GM19395 (cell line): ENCODE results near the gene MCOLN2.
"Not testable (repeated sequence)": the region's sequence is repeated elsewhere in the genome, so short reads cannot be mapped to it uniquely, and the experiment has no call there.

Experiments used
- ATAC-seq: cut with Tn5 transposase; IDR thresholded peaks from one replicate; pipeline ENCODE4 v1.9.1; 2021; ENCODE audit warnings: mild to moderate bottlenecking, moderate library complexity; ENCODE audit not compliant: unreplicated experiment

MCOLN2 gene

DNA sequence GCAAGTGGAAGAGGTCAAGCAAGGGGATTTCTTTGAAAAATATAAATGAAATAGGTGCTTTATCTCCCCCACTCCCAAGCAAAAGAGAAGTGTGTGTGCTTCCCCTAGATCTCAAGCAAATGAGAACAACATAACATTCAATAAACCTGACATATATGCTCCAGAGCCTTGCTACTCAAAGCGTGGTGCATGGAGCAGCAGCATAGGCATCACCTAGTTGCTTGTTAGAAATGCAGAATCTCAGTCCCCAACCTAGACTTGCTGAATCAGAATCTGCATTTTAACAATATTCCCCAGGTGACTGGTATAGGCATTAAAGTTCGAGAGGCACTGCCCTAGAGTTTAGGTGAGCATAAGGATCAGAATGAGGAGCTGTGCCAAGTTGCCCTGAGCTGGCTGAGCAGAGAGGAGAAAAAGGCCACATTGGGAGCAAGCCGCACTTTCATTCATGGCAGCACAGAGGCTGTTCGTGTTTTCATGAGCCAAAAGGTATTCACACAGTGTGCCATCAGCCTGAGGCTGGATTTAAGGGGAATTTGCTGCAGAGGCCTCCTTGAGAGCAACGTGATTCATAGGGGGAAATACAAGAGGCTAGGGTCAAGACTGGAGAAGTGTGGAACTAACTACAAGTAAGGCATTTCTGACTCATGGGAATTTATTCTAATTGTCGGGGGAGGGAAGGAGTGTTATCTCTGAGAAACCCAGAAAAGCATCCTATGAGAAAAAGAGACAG lies 89.7 kb downstream of the MCOLN2 start:
- no peak for ATAC-seq

DNA sequence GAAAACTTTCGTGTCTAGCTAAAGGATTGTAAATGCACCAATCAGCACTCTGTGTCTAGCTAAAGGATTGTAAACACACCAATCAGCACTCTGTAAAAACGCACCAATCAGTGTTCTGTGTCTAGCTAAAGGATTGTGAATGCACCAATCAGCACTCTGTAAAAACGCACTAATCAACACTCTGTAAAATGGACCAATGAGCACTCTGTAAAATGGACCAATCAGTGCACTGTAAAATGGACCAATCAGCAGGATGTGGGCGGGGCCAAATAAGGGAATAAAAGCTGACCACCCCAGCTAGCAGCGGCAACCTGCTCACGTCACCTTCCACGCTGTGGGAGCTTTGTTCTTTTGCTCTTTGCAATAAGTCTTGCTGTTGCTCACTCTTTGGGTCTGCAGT lies 94.2 kb downstream of the MCOLN2 start:
- ATAC-seq = not testable (repeated sequence)

DNA sequence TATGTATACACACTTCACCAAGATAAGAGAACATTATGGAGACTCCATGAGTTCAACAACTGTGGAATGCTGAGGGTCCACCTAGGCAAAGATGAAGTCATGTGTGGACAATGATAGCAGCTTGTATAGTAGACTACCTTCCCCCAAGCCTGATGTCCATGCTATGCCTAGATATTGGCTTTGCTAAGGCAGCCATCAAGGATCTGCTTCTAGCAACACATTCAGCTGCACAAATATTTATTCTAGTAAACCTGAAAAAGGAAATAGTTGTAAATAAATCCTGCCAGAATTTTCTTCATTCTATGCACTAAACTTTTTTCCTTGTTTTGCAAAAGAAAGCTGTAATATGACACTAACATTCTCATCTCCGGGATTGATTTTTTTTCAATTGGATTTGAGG lies 96.9 kb downstream of the MCOLN2 start:
- ATAC-seq = no peak

DNA sequence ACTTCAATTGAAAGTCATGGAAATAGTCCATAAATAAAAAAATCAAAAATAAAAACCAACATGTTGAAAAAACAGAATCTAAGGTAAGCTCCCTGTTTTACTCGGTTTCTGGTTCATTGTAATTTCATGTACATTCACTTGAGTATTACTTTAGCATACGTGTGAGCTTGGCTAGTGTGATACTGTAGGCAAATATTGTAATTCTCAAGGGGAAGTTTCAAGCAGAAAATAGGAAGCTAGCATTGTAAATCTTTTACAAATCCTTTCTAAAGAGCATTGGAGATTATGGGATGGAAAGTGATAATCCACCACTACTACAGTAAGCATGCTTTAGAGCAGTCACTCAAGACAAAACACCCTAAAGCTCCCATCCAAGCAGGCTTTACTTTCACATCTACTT lies 100.6 kb downstream of the MCOLN2 start:
- no peak for ATAC-seq

DNA sequence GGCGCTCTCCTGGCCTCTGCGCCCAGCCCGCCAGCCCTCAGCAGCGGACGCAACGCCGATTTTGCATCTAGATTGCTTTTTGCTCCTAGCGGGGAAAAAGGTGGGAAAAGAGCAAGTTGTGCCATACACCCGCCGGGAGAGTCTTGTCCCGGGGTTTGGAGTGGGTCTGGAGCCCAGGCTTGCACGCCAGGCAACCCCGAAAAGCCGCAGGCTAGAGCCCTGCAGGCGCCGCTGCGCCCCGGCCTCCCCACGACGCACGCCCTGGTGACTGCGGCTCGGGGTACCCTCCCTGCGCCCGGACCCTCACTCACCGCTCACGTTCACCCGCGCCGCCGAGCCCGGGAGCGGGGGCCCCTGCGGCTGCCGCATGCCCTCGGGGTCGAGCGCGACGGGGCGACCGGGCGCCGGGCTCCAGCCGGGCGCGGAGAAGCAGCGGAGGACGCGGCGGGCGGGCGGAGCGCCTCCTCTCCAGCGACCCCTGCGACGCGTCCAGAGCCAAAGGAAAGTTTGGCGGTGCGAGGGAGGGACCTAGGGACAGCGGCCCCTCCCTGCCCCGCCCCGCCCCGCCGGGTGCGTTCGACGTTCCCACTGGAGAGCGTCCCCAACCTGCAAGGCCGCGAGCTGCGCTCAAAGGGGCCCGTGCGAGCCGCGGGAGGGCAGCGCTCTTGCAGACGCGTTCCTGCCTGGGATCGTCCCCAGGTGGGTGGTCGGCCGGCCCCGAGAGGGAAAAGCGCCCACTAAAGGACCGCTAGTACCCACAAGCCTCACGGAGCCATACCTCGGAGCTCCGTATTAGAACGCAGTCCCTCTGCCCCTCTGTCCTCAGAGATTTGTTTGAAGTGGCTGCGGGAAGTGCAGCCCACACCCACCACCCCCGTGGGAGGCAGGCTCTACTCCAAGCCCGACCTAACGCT lies 104.0 kb downstream of the MCOLN2 start, which contains the start of gene LPAR3:
LPAR3 (minus strand) TSS at position 502 of the 914 bp plus-strand sequence. CDS start 27,086 bp downstream, outside the sequence.
- no peak for ATAC-seq

DNA sequence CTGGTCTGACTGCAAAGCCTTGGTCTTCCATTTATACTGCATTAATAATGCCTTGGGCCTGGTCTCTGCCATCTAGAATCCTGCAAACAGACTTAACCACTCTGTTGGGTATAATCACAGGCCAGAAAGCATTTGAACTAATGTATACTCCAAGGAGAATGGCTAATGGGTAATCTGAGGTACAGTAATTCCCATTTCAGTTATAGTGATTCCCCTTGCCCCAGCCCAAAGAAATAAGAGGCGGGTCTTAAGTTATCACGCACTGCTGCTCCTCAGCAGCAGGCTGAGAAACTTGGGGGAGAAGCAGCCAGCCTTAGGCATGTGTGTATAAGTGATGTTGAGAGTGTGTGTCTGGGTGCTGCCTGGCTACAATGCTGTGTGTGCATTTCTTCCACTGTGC lies 106.3 kb downstream of the MCOLN2 start:
- no peak for ATAC-seq

DNA sequence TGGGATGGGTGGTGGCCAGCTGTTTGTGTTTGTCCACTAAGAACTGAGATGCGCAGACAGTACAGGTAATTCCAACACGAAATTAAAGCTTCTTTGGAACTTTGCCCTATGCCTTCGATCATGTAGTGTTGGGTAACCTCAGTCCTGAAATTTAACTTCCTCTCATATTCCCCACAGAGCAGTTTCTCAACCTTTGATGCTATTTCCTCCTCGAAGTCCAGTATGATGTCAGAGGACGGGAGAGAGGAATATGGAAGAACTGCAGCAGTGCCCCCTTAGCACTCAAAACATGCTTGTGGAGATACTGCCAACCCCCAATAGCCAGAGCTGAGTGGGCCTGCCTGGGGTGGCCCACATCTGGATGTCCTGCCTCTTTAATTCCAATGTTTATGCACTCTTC lies 107.5 kb downstream of the MCOLN2 start:
- no peak for ATAC-seq

DNA sequence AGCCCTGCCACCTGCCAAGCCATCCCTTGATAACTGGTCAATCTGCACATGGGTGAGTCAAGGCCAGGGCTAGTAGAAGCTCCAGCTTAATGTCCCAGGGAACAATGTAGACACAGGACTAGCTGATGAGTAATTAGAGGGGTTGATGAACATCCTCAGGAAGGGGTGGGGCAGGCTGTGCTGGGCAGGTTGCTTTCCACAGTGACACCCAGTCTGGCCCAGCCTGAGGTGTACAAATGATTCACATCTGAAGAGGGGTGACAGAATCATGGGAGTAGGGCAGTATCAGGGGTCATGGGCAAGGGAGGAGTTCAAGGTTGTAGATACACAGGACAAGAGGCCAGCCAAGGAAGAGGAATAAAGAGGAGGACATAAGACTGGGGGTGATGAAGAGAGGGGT lies 108.2 kb downstream of the MCOLN2 start:
- ATAC-seq = no peak

DNA sequence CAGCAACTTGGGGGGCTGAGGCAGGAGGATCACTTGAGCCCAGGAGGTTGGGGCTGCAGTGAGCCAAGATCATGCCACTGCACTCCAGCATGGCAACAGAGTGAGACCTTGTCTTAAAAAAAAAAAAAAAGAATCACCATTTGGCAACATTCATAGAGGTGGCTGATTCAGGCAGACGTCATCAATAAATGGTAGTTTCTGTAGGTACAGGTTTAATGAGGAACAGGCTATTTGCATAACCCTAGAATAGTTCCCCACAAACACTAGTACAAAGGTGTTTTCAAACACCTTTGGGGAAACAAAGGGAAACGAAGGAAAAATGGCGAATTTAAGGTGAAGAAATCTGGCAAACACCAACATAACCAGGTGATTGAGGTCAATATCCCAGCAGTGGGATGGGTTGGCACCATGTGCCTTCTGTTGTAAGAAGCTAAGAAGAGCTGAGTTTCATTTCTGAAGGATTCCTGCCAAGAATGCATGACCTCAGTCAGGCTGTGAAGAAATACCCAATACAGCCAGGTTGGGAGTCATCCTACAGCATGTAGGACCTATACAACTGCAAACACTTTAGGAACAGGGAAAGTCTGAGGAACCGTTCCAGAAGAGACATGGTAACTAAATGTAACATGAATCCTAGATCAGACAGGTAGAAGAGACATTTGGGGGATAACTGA lies 109.5 kb downstream of the MCOLN2 start:
- ATAC-seq = no peak

DNA sequence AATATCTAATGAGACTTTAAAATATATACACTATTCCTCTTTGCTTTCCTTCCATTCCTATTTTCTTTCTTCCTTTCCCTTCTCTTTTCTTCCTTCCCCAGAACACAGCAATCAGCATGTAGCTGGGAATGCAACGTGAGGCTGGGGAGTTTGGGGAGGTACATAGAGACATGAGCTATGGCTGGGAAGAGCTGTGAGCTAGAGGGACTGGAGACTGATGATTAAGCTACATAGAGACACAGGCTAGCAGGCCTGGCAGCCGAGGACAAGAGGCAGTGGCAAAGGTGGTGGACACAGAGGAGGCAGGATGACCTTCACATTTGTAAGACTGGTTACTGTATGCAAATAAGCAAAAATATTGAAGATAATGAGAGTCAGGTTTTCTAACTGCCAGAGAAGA lies 111.4 kb downstream of the MCOLN2 start:
- no peak for ATAC-seq

DNA sequence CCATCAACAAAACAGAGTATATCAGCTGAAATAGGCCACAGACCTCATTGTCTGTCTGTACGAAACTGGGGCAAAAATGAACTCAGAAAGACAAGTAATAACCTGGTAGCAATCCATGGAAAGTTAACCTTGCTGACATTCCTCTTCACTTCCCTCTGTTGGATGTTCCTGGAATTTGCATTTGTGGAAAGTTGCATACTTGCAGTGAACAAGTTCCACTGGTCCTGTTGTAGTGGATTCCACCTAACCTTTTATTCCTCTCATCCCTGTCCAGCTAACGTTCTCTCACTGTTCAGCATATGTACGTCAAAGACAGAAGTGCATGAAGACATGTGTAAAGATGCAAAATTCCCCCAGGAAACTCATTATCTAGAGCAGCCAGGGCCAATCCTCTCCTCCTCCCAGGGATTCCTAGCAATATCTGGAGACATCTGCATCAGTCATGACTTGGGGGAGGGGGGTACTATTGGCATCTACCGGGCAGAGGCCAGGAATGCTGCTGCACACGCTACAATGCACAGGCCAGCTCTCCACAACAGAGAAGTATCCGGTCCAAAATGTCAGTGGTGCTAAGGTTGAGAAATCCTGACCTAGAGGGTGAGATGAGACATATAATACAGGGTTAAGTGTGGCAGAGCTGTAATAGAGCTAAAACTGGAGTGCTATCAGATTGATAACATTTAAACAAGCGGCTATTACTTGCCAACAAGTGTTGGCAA lies 112.1 kb downstream of the MCOLN2 start:
- ATAC-seq = no peak

DNA sequence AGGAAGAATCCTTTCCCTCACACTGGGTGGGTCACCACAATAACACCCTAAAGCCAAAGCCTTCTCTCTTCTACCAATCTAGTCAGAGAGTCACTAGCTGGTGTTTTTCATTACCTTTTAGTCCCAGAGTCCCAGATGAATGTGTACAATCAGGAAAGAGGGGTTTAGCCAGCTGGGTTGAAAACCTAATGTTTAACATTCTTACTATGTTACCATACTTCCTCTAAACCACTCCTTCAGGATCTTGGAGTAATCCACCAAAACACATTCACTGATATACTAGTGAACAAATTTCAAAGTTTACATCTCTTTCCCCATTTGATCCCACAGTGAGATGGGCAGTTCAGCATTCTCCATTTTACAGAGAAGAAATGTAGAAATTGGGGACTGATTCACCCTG lies 113.6 kb downstream of the MCOLN2 start:
- ATAC-seq = no peak

DNA sequence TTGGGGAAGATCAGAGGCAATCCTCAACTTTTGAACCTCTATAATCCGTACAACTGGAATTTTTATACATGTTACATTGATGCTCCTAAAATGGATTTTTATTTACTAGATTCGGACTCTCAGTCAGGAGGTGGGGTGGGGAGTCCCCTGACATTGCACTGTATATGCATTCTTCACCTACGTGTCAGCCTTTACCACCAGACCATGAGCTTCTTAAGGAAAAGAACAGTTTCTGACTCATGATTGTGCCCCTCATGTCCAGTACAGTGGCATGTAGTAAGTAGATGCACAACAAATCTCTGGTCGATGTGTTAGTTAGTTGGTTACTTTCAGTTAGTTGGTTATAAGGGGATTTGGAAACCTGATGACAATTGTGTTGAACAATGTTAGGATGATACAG lies 119.3 kb downstream of the MCOLN2 start:
- no peak for ATAC-seq

DNA sequence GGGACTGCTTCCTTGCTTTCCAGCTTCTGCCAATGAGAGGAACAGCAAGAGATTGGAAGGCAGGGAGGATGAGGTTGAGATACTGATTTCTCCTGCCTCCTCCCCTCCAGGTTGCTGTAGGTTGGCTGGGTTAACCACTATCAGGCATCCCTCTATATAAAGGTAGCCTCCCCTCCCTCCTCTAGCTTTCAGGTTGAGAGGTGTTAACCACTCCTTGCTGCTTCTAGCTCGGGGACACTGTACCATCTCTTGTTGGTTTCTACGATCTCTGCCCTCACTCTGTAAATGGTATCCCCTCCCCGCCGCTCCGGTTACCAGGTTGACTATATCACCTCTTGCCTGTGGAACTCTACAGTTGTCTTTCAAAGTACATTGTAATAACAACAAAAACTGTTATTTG lies 120.6 kb downstream of the MCOLN2 start:
- no peak for ATAC-seq
